T-cell (primary cell): ENCODE measurements around the gene FILIP1L. TPM values are rescaled to one million over a fixed set of nuclear protein-coding genes. Genes with fewer than 3 reads are reported as not detected.

Source experiments
- ATAC-seq, 4 experiments: fragments of 200-7000 bp in 3 of 4; fragments of 150-1000 bp in 1 of 4; cut with Tn5 transposase; replicated peaks in 1 of 4; 1 replicate in 3 of 4; 2 replicates in 1 of 4; pipeline ENCODE4 v1.10.0; 2021; ENCODE audit warnings: moderate library complexity in 3 of 4, mild to moderate bottlenecking in 2 of 4, moderate number of reproducible peaks in 1 of 4
- CTCF ChIA-PET, 2 donors: fragments of 300-600 bp; sonication (Branson Sonifier 250); formaldehyde crosslinking; loops; one replicate each; lab custom pipeline; 2022; ENCODE audit warnings: antibody characterized with exemption in 2 of 2; lab: Charles Lee
- POLR2A ChIA-PET, 2 donors: fragments of 300-600 bp; sonication (Branson Sonifier 250); formaldehyde crosslinking; loops; one replicate each; lab custom pipeline; 2022; ENCODE audit warnings: antibody characterized with exemption in 2 of 2; lab: Charles Lee
- DNase-seq, 35 experiments: peaks; one replicate each; pipeline versions ENCODE4 v3.0.0 to v3.0.0-alpha.2; 2013 to 2023
- H3K27ac ChIP-seq: one replicate; pipeline ENCODE4 v1.5.1; 2013; ENCODE audit warnings: low read length
- H3K27me3 ChIP-seq, 2 experiments: replicated peaks in 1 of 2; 1 replicate in 1 of 2; 2 replicates in 1 of 2; pipeline versions ENCODE4 v1.6.1 to v1.7.0; 2013; ENCODE audit warnings: low read length in 1 of 2, mixed read lengths in 1 of 2; ENCODE audit not compliant: control insufficient read depth in 2 of 2, insufficient read depth in 2 of 2; ENCODE audit errors: extremely low read depth in 1 of 2
- H3K36me3 ChIP-seq, 2 donors: 1 replicate in 1 of 2; 2 replicates in 1 of 2; pipeline versions ENCODE4 v1.6.1 to v1.7.0; 2013; ENCODE audit warnings: low read length in 1 of 2; ENCODE audit not compliant: control insufficient read depth in 2 of 2, insufficient read depth in 1 of 2; ENCODE audit errors: extremely low read depth in 1 of 2
- H3K4me1 ChIP-seq, 2 experiments: 1 replicate in 1 of 2; 2 replicates in 1 of 2; pipeline versions ENCODE4 v1.6.1 to v1.7.0; 2013; ENCODE audit warnings: low read length in 2 of 2, mixed read lengths in 1 of 2; ENCODE audit not compliant: insufficient read depth in 2 of 2, control insufficient read depth in 1 of 2; ENCODE audit errors: extremely low read depth in 1 of 2
- H3K4me3 ChIP-seq, 2 donors: 1 replicate in 1 of 2; 2 replicates in 1 of 2; pipeline versions ENCODE4 v1.5.1 to v1.7.0; 2013; ENCODE audit warnings: mild to moderate bottlenecking in 2 of 2, low read length in 1 of 2, moderate library complexity in 1 of 2; ENCODE audit not compliant: control insufficient read depth in 1 of 2; ENCODE audit errors: extremely low read depth in 1 of 2
- H3K9me3 ChIP-seq: 2 replicates; pipeline ENCODE4 v1.7.0; 2013
- H3K27ac Mint-ChIP-seq, 2 donors: one replicate each; pipeline ENCODE4 v1.8.0; 2020 to 2021; ENCODE audit warnings: mild to moderate bottlenecking in 2 of 2, mixed read lengths in 2 of 2
- H3K27me3 Mint-ChIP-seq, 2 donors: one replicate each; pipeline ENCODE4 v1.8.0; 2021 to 2022; ENCODE audit warnings: mixed read lengths in 2 of 2
- H3K36me3 Mint-ChIP-seq: one replicate; pipeline ENCODE4 v1.8.0; 2021; ENCODE audit warnings: mixed read lengths
- H3K4me1 Mint-ChIP-seq, 3 donors: one replicate each; pipeline ENCODE4 v1.8.0; 2020 to 2022; ENCODE audit warnings: mixed read lengths in 3 of 3, mild to moderate bottlenecking in 1 of 3
- H3K4me3 Mint-ChIP-seq, 3 donors: one replicate each; pipeline ENCODE4 v1.8.0; 2020 to 2022; ENCODE audit warnings: mild to moderate bottlenecking in 3 of 3, mixed read lengths in 3 of 3, moderate library complexity in 3 of 3
- H3K9me3 Mint-ChIP-seq, 3 donors: one replicate each; pipeline ENCODE4 v1.8.0; 2020 to 2022; ENCODE audit warnings: mixed read lengths in 3 of 3
- WGBS: methylation state at CpG from one replicate; pipeline ENCODE4 v1.1.5; 2013; ENCODE audit warnings: missing lambda C conversion rate; ENCODE audit not compliant: insufficient coverage; 5-methylcytosine and 5-hydroxymethylcytosine counted together
- total RNA-seq, 35 experiments: library from RNA in 6 of 35; stranded (reverse) in 6 of 35; fragments of 120-200 nt in 1 of 35; gene quantifications; one replicate each; pipeline versions ENCODE4 v1.2.1 to v1.2.4 and lab custom pipeline; 2013 to 2026

The FILIP1L gene
- total RNA-seq, 5 donors from 2014 or later (not counting 1 experiment from before 2014, with no cell fraction given) = 0.10 to 0.38 (median 0.27) TPM; not detected in 1

DNA sequence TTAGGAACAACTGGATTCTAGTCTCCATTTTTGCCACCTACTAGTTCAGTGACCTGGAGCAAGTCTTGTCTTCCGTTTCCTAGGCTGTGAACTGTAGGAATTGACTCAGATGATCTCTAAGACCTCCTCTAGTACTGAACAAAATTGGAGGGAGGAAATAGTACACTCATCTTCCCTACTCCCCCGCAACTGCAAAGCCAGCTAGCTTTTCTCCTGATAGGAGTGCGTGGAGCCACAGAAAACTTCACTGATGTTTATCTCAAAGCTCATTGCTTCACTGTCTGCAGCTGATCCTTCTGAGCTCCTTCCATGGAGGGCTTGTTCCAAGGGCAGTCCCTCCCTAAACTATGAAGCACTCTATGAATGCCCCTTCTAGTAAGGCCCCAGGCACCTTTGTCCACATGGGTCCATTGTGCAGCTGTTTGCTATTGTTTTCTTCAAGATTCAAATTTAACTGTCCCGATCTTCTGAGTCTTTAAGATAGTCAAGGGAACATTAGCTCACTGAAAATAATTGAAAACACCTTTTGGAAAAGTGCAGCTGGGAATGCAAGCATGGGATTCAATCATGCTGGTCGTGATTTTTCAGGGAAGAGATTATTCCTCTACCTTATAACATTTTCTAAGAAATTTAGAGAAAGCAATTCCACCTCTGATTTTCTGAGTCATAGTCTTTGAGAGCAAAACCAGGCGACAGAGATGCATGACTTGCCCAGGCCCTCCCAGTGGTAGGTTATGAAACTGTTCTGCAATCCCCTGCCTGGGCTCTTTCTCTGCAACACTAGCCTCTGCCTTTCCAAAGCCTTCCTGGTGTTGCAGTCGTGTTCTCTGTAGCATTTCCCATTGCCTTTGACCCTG lies 24.3 kb downstream of the FILIP1L start:
- CTCF ChIA-PET = interaction anchor here (0.6 to 0.8 kb wide), 3 partner anchors 131 to 474 kb away, joined by 3 read pairs; no protein-coding TSS in a partner anchor
- no peak for ATAC-seq
- Histone ChIP-seq H3K9me3 (no peaks in the 10 kb centered on the region), H3K36me3 (no peaks in the 10 kb centered on the region), H3K4me3 (no peak overlapping the region), H3K4me1 (no peaks in the 10 kb centered on the region), H3K27ac (no peak overlapping the region), H3K27me3 (no peaks in the 10 kb centered on the region)
- peaks cover 6 to 8% (median 7%) of the 10 kb centered on the region in 3 donors for H3K4me1 Mint-ChIP-seq
- peaks cover 5% of the 10 kb centered on the region for H3K36me3 Mint-ChIP-seq
- POLR2A ChIA-PET = no interaction called here
- 37% methylated on average over 2 of the region's 7 CpGs for WGBS
- no peak overlapping the region for H3K27ac Mint-ChIP-seq
- DNase-seq = no peak
- no peaks in the 10 kb centered on the region for H3K27me3 Mint-ChIP-seq
- H3K4me3 Mint-ChIP-seq = no peak overlapping the region
- no peaks in the 10 kb centered on the region for H3K9me3 Mint-ChIP-seq

DNA sequence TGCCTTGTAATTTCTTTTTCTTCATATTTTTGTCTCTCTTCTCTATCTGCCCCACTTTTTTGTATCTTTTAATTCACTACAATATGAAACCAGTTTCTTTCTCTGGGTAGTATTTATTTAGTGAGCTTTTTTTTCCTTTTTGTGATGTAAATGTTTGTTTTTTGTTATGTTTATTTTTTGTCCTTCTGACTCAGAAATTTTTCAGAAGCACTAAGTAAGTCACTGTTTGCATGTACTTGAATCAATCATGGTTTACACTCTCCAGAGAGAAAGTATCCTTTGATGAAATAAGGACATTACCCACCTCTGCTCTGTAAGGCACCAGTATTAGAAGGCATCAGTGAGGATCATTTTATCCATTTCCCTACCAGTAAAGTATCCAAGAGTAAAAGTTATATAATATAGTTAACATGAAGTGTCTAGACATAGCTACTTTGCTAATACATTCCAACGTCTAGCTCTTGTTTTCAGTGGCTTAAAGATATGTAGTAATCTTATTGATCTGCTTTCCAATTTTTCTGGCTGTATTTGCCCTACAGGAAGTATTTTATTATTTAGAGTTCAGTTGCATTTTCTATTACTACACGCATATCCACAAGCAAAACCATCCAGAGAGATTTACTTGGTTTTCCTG lies 25.4 kb downstream of the FILIP1L start:
- Mint-ChIP-seq H3K36me3 (peaks cover 5% of the 10 kb centered on the region), H3K27ac (no peak overlapping the region), H3K4me3 (no peak overlapping the region), H3K27me3 (no peaks in the 10 kb centered on the region), H3K4me1 (peaks cover 6 to 8% (median 7%) of the 10 kb centered on the region in 3 donors), H3K9me3 (no peaks in the 10 kb centered on the region)
- Histone ChIP-seq H3K36me3 (no peaks in the 10 kb centered on the region), H3K27me3 (no peaks in the 10 kb centered on the region), H3K9me3 (no peaks in the 10 kb centered on the region), H3K4me1 (no peaks in the 10 kb centered on the region), H3K27ac (no peak overlapping the region), H3K4me3 (no peak overlapping the region)
- CTCF ChIA-PET = no interaction called here
- no peak for ATAC-seq
- DNase-seq = no peak
- POLR2A ChIA-PET = no interaction called here
- no CpG with 5 or more reads among the region's 2 CpGs for WGBS

GRCh38 chr3:100087198-100087597 lies 27.1 kb downstream of the FILIP1L start:
- no peak for DNase-seq
- ChIA-PET POLR2A (no interaction called here), CTCF (no interaction called here)
- no peaks in the 10 kb centered on the region for H3K36me3 ChIP-seq
- Mint-ChIP-seq H3K27ac (no peak overlapping the region), H3K4me1 (peaks cover 7 to 8% (median 8%) of the 10 kb centered on the region in 3 donors), H3K36me3 (peaks cover 13% of the 10 kb centered on the region), H3K9me3 (no peaks in the 10 kb centered on the region), H3K27me3 (no peaks in the 10 kb centered on the region), H3K4me3 (no peak overlapping the region)
- H3K27me3 ChIP-seq = no peaks in the 10 kb centered on the region
- H3K27ac ChIP-seq = no peak overlapping the region
- no peaks in the 10 kb centered on the region for H3K9me3 ChIP-seq
- H3K4me3 ChIP-seq = no peak overlapping the region
- no peaks in the 10 kb centered on the region for H3K4me1 ChIP-seq
- ATAC-seq = no peak

- no peak overlapping the region for H3K27ac Mint-ChIP-seq
- Histone ChIP-seq H3K27ac (no peak overlapping the region), H3K36me3 (no peaks in the 10 kb centered on the region), H3K4me3 (no peak overlapping the region), H3K4me1 (no peaks in the 10 kb centered on the region), H3K27me3 (no peaks in the 10 kb centered on the region), H3K9me3 (no peaks in the 10 kb centered on the region)
- DNase-seq = no peak
- no peak for ATAC-seq
- peaks cover 19% of the 10 kb centered on the region for H3K36me3 Mint-ChIP-seq
- no CpG with 5 or more reads among the region's 1 CpG for WGBS
- POLR2A ChIA-PET = no interaction called here
- no peaks in the 10 kb centered on the region for H3K9me3 Mint-ChIP-seq
- H3K27me3 Mint-ChIP-seq = no peaks in the 10 kb centered on the region
- CTCF ChIA-PET = no interaction called here
- H3K4me1 Mint-ChIP-seq = peaks cover 7 to 12% (median 8%) of the 10 kb centered on the region in 3 donors
- no peak overlapping the region for H3K4me3 Mint-ChIP-seq
These were observed 27.9 kb downstream of the FILIP1L start for GRCh38 chr3:100086401-100086800.

DNA sequence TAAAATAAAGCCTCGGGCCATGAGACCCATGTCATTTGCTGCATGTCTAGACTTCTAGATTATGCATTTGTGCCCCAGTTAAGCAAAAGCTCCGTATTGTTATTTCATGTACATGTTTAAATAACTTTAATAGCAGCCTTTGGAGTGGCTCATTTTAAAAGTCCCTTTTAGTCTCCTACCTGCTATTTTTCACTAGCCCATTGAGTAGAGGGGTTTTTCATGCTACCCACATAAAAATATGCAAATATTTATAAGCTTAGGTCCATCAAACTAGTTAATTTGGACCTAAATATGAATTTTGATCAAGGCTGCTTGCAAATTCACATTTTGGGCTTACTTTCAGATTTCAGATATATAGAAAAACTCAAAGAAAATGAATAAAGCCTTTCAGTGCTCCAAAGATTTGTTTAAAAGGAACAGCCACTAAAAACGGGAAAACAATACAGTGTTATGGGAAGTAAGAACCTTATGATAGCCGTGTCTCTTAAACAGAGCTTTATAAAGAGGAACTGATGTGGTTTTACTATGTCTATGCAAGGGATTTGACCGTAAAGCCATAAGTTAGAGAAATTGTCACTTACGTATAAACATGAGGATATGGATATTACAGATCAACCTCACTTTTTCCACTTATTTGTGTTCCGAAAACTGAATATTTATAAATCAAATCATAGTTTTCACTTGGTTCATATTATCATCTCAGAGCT lies 30.0 kb downstream of the FILIP1L start:
- DNase-seq = no peak
- CTCF ChIA-PET = interaction anchor here in 1 of 2 donors (0.6 to 0.9 kb wide), 2 partner anchors 28 to 170 kb away, joined by 3 read pairs; no protein-coding TSS in a partner anchor
- POLR2A ChIA-PET = interaction anchor here in 1 of 2 donors (0.6 kb wide), 1 partner anchor 1632 kb away, joined by 7 read pairs; no protein-coding TSS in a partner anchor
- no peak overlapping the region for H3K4me3 Mint-ChIP-seq
- peaks cover 7 to 12% (median 8%) of the 10 kb centered on the region in 3 donors for H3K4me1 Mint-ChIP-seq
- WGBS = 83% methylated on average over 2 of the region's 7 CpGs
- H3K36me3 ChIP-seq = peaks cover 0 to 3% of the 10 kb centered on the region in 2 donors
- ATAC-seq = no peak
- no peak overlapping the region for H3K27ac ChIP-seq
- peaks cover 19% of the 10 kb centered on the region for H3K36me3 Mint-ChIP-seq
- no peaks in the 10 kb centered on the region for H3K4me1 ChIP-seq
- H3K27ac Mint-ChIP-seq = no peak overlapping the region
- no peaks in the 10 kb centered on the region for H3K9me3 Mint-ChIP-seq
- no peaks in the 10 kb centered on the region for H3K27me3 Mint-ChIP-seq
- no peaks in the 10 kb centered on the region for H3K9me3 ChIP-seq
- H3K27me3 ChIP-seq = no peaks in the 10 kb centered on the region
- no peak overlapping the region for H3K4me3 ChIP-seq

GRCh38 chr3:100083209-100083608 lies 31.1 kb downstream of the FILIP1L start:
- DNase-seq (no peak), ATAC-seq (no peak)
- peaks cover 5 to 8% (median 7%) of the 10 kb centered on the region in 3 donors for H3K4me1 Mint-ChIP-seq
- CTCF ChIA-PET = no interaction called here
- no peaks in the 10 kb centered on the region for H3K9me3 ChIP-seq
- POLR2A ChIA-PET = no interaction called here
- H3K27me3 ChIP-seq = no peaks in the 10 kb centered on the region
- peaks cover 0 to 3% of the 10 kb centered on the region in 2 donors for H3K36me3 ChIP-seq
- no peak overlapping the region for H3K4me3 Mint-ChIP-seq
- no peak overlapping the region for H3K4me3 ChIP-seq
- no peaks in the 10 kb centered on the region for H3K4me1 ChIP-seq
- no peaks in the 10 kb centered on the region for H3K27me3 Mint-ChIP-seq
- no peak overlapping the region for H3K27ac ChIP-seq
- no peak overlapping the region for H3K27ac Mint-ChIP-seq
- peaks cover 14% of the 10 kb centered on the region for H3K36me3 Mint-ChIP-seq
- WGBS = no CpG with 5 or more reads among the region's 6 CpGs
- no peaks in the 10 kb centered on the region for H3K9me3 Mint-ChIP-seq
